GM10266 (cell line): Measurements from ENCODE around the gene PROX2.

Experiments
- DNase-seq: peaks from one replicate; pipeline ENCODE4 v3.0.0; 2012; ENCODE audit errors: extremely low spot score
- TF ChIP-seq, protein P1 (sequence below): IDR thresholded peaks from 2 replicates; pipeline ENCODE4 v1.5.1; 2012; ENCODE audit warnings: mild to moderate bottlenecking, low read depth; ENCODE audit not compliant: control insufficient read depth, insufficient read depth; ENCODE audit errors: missing control alignments

PROX2 gene

DNA sequence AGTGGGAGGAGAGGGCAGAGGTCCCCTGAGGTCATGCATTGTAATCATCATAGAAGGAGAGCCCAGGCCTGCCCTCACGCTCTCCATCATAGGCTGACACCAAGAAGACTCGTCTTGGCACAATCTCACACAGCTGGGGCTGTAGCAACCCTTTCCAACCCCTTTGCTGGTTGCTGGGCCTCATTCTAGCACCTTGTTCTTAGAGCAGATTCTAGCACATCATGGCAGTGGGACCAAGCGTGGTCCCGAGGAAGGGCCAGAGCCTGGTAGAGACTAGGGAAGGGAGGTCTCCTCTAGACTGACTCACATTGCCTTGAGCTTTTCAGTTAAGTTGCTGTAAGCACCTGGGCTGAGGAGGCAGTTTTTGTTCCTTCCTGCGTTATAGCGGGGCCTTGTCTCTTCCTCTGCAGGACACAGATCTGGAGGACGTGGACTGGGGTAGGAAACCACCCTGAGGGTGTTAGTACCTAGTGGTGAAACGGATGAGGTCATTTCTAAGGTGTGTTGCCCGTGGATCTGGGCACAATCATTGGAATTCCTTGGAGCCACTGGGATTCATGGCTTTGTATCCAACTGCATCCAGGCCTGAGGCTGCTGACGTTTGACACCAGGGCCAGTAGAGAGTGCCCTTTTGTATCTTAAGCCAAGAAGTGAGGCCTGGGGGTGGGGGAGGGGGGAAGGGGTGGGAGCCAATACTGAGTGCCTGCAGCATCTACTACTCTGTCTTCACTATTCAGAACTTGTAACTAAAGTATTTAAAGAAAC is 27.2 kb upstream of the PROX2 start:
- TF ChIP-seq, protein P1, sequence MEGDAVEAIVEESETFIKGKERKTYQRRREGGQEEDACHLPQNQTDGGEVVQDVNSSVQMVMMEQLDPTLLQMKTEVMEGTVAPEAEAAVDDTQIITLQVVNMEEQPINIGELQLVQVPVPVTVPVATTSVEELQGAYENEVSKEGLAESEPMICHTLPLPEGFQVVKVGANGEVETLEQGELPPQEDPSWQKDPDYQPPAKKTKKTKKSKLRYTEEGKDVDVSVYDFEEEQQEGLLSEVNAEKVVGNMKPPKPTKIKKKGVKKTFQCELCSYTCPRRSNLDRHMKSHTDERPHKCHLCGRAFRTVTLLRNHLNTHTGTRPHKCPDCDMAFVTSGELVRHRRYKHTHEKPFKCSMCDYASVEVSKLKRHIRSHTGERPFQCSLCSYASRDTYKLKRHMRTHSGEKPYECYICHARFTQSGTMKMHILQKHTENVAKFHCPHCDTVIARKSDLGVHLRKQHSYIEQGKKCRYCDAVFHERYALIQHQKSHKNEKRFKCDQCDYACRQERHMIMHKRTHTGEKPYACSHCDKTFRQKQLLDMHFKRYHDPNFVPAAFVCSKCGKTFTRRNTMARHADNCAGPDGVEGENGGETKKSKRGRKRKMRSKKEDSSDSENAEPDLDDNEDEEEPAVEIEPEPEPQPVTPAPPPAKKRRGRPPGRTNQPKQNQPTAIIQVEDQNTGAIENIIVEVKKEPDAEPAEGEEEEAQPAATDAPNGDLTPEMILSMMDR: no peak
- no peak for DNase-seq

DNA sequence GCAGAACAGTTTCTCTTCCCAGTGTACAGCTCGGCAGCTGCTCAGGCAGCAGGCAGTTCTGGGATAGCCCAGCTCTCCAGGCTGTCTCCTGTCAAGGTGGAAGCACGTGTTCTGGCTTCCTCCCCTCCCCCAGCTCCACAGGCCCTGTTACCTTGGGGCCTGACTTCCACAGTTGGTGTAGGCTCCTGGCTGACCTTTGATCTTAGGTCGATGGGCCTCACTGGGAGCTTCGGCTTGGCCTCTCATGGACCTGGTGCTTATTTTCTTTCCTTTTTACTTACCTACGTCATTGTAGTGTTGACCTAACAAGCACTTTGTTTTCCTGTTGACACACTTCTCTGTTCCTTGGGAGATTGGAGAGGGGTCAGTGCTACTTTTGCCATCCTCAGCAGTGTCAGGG is 22.7 kb upstream of the PROX2 start:
- TF ChIP-seq, protein P1: no peak
- no peak for DNase-seq

GRCh38 chr14:74898083-74898482 is 22.1 kb upstream of the PROX2 start:
- TF ChIP-seq, protein P1: no peak

GRCh38 chr14:74897642-74898041 is 21.7 kb upstream of the PROX2 start:
- TF ChIP-seq, protein P1: no peak
- DNase-seq: no peak

More at GRCh38 chr14:74898083-74898482, 22.1 kb upstream of the PROX2 start:
- no peak for DNase-seq

GRCh38 chr14:74896400-74896799 is 20.5 kb upstream of the PROX2 start:
- TF ChIP-seq, protein P1: no peak

GRCh38 chr14:74893614-74894091 is 17.7 kb upstream of the PROX2 start:
- DNase-seq: peak; percentile 45
- TF ChIP-seq, protein P1: no peak

More at GRCh38 chr14:74896400-74896799, 20.5 kb upstream of the PROX2 start:
- no peak for DNase-seq

DNA sequence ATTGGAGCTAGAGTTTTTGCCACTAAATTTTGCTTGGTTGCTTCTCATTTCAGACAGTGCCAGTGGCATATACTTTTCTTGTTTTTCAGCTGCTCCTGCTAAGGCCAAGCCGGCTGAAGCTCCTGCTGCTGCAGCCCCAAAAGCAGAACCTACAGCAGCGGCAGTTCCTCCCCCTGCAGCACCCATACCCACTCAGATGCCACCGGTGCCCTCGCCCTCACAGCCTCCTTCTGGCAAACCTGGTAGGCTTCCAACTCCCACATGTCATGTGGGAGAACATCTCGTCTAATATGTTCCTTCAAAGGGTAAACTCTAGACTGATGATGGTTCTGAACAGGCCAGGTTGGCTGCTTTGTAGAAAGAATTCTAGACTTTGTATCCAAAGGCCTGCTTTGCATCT is 16.8 kb upstream of the PROX2 start:
- no peak for DNase-seq
- TF ChIP-seq, protein P1: no peak
